Right ventricle myocardium superior (tissue), 1 donor: ENCODE measurements around the gene IL17REL. TPM values are rescaled to one million over a fixed set of nuclear protein-coding genes. Genes with fewer than 3 reads are reported as not detected.

Experiments used
- ATAC-seq: fragments of 200-7000 bp; cut with Tn5 transposase; one replicate; pipeline ENCODE4 v1.9.1; 2020; ENCODE audit warnings: mild to moderate bottlenecking; ENCODE audit not compliant: poor library complexity
- DNase-seq: peaks from one replicate; pipeline ENCODE4 v3.0.0-alpha.2; 2020
- intact Hi-C: fragments of 100-400 bp; cut with DNase I; formaldehyde crosslinking; loops from one replicate; pipeline ENCODE4 v1.11.2; 2022
- total RNA-seq: library from RNA; stranded (reverse); fragmentation: NEBNext Ultra II Directional; extraction: Animal tissue kit (Norgen Biotek cat#: 25700); gene quantifications from one replicate; pipeline ENCODE4 v1.2.1, GENCODE V29; 2021
- donor health status: DM: no; HTN: yes; CAD: no; lungs with severe emphysema.

Gene IL17REL
- total RNA-seq, 1 donor from 2014 or later = not detected

- intact Hi-C loops = loop anchor here (2.0 to 10.0 kb wide), 2 partner anchors 101 to 257 kb away; no protein-coding TSS in a partner anchor
- no peak for ATAC-seq
These were observed 18.9 kb upstream of the IL17REL start for GRCh38 chr22:50031189-50032091.

GRCh38 chr22:50030297-50031188 is 18.0 kb upstream of the IL17REL start:
- ATAC-seq (peak; percentile 94), DNase-seq (peak; percentile 83)
- intact Hi-C loops = loop anchor here (2.0 to 10.0 kb wide), 2 partner anchors 100 to 256 kb away; no protein-coding TSS in a partner anchor

More at GRCh38 chr22:50031189-50032091, 18.9 kb upstream of the IL17REL start:
- peak; percentile 40 for DNase-seq

GRCh38 chr22:50027639-50028537 is 15.3 kb upstream of the IL17REL start:
- intact Hi-C loops = no loop called here
- DNase-seq (peak; percentile 19), ATAC-seq (no peak)

GRCh38 chr22:50025993-50026392 is 13.4 kb upstream of the IL17REL start:
- peak; percentile 19 for DNase-seq
- ATAC-seq = no peak
- intact Hi-C loops = no loop called here

- ATAC-seq (no peak), DNase-seq (no peak)
- intact Hi-C loops = no loop called here
These were observed 9.7 kb upstream of the IL17REL start for GRCh38 chr22:50022171-50022819.

GRCh38 chr22:50020606-50021005 is 8.0 kb upstream of the IL17REL start:
- intact Hi-C loops = no loop called here
- no peak for DNase-seq
- no peak for ATAC-seq

- DNase-seq (no peak), ATAC-seq (no peak)
- intact Hi-C loops = no loop called here
These were observed 6.8 kb upstream of the IL17REL start for GRCh38 chr22:50019316-50019715.

GRCh38 chr22:50018608-50019285 is 6.2 kb upstream of the IL17REL start:
- no peak for DNase-seq
- intact Hi-C loops = no loop called here
- no peak for ATAC-seq

- intact Hi-C loops = no loop called here
- ATAC-seq (no peak), DNase-seq (peak; percentile 18)
These were observed 5.2 kb upstream of the IL17REL start for GRCh38 chr22:50017701-50018224.

- intact Hi-C loops = no loop called here
- ATAC-seq = no peak
- DNase-seq = peak; percentile 13
These were observed 4.6 kb upstream of the IL17REL start for GRCh38 chr22:50016988-50017700.

GRCh38 chr22:50016308-50016987 is 3.9 kb upstream of the IL17REL start:
- intact Hi-C loops = no loop called here
- no peak for ATAC-seq

GRCh38 chr22:50015451-50016307 is 3.1 kb upstream of the IL17REL start:
- DNase-seq = peak; percentile 38

More at GRCh38 chr22:50016308-50016987, 3.9 kb upstream of the IL17REL start:
- DNase-seq = peak; percentile 17

GRCh38 chr22:50014655-50015401 is 2.3 kb upstream of the IL17REL start:
- ATAC-seq = no peak
- intact Hi-C loops = no loop called here
- DNase-seq = peak; percentile 27

More at GRCh38 chr22:50015451-50016307, 3.1 kb upstream of the IL17REL start:
- ATAC-seq = no peak
- intact Hi-C loops = no loop called here

- ATAC-seq = no peak
- peak; percentile 39 for DNase-seq
- intact Hi-C loops = no loop called here
These were observed 1.5 kb upstream of the IL17REL start for GRCh38 chr22:50014053-50014501.
